ENCODE results near the gene PRPF6. TPM values are rescaled to one million over a fixed set of nuclear protein-coding genes. Genes with fewer than 3 reads are reported as not detected.
A peak's percentile ranks its signal among the peaks of the same experiment; 100 is the strongest.

The PRPF6 gene
- total and polyA plus RNA-seq, 2 of the 13 experiments (the other 11 are each of a cell fraction or from before 2014, with no cell fraction given), result 63.7 to 101 TPM

DNA sequence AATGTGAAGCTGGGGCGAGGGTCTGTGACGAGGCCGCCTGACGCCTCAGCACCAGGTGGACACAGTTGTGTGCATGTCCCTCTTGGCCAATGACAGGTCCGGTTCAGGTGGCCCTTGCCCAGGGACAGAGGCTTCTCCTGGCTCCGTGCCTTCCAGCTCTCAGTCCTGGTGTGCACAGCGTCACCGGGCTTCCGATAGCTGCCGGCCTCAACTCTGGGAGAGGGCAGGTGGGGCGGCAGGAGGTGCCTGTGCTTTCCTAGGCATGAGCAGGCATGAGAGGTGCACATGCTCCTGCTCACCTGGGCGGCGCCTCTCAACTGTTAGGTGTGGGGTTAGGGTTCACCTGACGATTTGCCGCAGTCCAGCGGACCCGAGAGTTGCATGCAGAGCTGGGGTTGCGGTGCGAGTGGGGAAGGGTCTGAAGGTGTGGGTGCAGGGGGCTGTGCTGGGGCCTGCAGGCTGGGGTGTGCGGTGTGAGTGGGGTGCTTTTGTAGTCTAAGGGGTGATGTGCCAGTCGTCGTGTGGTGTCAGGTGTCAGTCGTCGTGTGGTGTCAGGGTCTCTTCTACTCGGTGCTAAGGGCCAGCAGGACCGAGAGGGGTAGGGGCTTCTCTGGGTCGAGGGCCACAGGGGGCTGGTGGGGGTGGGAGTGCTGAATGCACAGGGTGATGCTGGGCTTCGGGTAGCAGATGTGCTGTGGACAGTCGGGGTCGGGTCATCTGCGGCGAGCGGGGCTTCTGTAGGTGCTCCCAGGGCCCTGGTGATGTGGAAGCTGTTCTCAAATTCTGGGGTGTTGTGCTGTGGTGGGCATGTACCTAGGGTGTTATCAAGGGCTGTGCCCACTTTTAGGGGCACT, 72.3 kb downstream of the PRPF6 start (continued):
- TF ChIP-seq, protein P1, sequence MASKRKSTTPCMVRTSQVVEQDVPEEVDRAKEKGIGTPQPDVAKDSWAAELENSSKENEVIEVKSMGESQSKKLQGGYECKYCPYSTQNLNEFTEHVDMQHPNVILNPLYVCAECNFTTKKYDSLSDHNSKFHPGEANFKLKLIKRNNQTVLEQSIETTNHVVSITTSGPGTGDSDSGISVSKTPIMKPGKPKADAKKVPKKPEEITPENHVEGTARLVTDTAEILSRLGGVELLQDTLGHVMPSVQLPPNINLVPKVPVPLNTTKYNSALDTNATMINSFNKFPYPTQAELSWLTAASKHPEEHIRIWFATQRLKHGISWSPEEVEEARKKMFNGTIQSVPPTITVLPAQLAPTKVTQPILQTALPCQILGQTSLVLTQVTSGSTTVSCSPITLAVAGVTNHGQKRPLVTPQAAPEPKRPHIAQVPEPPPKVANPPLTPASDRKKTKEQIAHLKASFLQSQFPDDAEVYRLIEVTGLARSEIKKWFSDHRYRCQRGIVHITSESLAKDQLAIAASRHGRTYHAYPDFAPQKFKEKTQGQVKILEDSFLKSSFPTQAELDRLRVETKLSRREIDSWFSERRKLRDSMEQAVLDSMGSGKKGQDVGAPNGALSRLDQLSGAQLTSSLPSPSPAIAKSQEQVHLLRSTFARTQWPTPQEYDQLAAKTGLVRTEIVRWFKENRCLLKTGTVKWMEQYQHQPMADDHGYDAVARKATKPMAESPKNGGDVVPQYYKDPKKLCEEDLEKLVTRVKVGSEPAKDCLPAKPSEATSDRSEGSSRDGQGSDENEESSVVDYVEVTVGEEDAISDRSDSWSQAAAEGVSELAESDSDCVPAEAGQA (IDR thresholded peaks at IDR 0.05; ENCODE audit: low read depth), result peak; percentile 18; the same call in 1 of the 2 replicates
- TF ChIP-seq, protein P1 (CRISPR knock-in tag; IDR thresholded peaks at IDR 0.05; ENCODE audit: borderline replicate concordance), result no peak
- TF ChIP-seq MTF1 (CRISPR knock-in tag; IDR thresholded peaks at IDR 0.05), result no peak
- TF ChIP-seq RAD51 (IDR thresholded peaks at IDR 0.05; ENCODE audit: borderline replicate concordance), result no peak
- TF ChIP-seq, protein P2, sequence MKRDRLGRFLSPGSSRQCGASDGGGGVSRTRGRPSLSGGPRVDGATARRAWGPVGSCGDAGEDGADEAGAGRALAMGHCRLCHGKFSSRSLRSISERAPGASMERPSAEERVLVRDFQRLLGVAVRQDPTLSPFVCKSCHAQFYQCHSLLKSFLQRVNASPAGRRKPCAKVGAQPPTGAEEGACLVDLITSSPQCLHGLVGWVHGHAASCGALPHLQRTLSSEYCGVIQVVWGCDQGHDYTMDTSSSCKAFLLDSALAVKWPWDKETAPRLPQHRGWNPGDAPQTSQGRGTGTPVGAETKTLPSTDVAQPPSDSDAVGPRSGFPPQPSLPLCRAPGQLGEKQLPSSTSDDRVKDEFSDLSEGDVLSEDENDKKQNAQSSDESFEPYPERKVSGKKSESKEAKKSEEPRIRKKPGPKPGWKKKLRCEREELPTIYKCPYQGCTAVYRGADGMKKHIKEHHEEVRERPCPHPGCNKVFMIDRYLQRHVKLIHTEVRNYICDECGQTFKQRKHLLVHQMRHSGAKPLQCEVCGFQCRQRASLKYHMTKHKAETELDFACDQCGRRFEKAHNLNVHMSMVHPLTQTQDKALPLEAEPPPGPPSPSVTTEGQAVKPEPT (CRISPR knock-in tag; IDR thresholded peaks at IDR 0.05; ENCODE audit: low read depth), result peak; percentile 96
- peak; percentile 64; the same call in 1 of the 2 replicates for TF ChIP-seq ZNF510 (CRISPR knock-in tag; IDR thresholded peaks at IDR 0.05; ENCODE audit: low read depth)
- TF ChIP-seq, protein P3, sequence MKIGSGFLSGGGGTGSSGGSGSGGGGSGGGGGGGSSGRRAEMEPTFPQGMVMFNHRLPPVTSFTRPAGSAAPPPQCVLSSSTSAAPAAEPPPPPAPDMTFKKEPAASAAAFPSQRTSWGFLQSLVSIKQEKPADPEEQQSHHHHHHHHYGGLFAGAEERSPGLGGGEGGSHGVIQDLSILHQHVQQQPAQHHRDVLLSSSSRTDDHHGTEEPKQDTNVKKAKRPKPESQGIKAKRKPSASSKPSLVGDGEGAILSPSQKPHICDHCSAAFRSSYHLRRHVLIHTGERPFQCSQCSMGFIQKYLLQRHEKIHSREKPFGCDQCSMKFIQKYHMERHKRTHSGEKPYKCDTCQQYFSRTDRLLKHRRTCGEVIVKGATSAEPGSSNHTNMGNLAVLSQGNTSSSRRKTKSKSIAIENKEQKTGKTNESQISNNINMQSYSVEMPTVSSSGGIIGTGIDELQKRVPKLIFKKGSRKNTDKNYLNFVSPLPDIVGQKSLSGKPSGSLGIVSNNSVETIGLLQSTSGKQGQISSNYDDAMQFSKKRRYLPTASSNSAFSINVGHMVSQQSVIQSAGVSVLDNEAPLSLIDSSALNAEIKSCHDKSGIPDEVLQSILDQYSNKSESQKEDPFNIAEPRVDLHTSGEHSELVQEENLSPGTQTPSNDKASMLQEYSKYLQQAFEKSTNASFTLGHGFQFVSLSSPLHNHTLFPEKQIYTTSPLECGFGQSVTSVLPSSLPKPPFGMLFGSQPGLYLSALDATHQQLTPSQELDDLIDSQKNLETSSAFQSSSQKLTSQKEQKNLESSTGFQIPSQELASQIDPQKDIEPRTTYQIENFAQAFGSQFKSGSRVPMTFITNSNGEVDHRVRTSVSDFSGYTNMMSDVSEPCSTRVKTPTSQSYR (CRISPR knock-in tag; IDR thresholded peaks at IDR 0.05; ENCODE audit: borderline replicate concordance), result peak; percentile 45; the same call in 1 of the 2 replicates
- TF ChIP-seq EEA1 (CRISPR knock-in tag; IDR thresholded peaks at IDR 0.05; ENCODE audit: borderline replicate concordance), result no peak
- TF ChIP-seq, protein P4, sequence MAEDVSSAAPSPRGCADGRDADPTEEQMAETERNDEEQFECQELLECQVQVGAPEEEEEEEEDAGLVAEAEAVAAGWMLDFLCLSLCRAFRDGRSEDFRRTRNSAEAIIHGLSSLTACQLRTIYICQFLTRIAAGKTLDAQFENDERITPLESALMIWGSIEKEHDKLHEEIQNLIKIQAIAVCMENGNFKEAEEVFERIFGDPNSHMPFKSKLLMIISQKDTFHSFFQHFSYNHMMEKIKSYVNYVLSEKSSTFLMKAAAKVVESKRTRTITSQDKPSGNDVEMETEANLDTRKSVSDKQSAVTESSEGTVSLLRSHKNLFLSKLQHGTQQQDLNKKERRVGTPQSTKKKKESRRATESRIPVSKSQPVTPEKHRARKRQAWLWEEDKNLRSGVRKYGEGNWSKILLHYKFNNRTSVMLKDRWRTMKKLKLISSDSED (CRISPR knock-in tag; IDR thresholded peaks at IDR 0.05), result peak; percentile 90; the same call in 1 of the 2 replicates
- TF ChIP-seq NFIC (IDR thresholded peaks at IDR 0.05; ENCODE audit: low read length), result no peak
- no peak for TF ChIP-seq CCDC6 (CRISPR knock-in tag; IDR thresholded peaks at IDR 0.05)
- TF ChIP-seq, protein P5, sequence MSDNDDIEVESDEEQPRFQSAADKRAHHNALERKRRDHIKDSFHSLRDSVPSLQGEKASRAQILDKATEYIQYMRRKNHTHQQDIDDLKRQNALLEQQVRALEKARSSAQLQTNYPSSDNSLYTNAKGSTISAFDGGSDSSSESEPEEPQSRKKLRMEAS (IDR thresholded peaks at IDR 0.05), result peak; percentile 97

Data from HepG2 (cell line).